ENCODE data around the gene TIMM44. TPM values are rescaled to one million over a fixed set of nuclear protein-coding genes. Genes with fewer than 3 reads are reported as not detected.

TIMM44 gene
- total RNA-seq, 1 donor = 57.9 TPM

- peak; percentile 26 for DNase-seq (ENCODE audit: low read depth)
- TF ChIP-seq CTCF (IDR thresholded peaks at IDR 0.05; ENCODE audit: insufficient read depth, low read depth, low read length) = no peak
- H3K4me3 ChIP-seq (ENCODE audit: low read depth, low read length) = peak overlapping the region; percentile 88
Observed at GRCh38 chr19:7904074-7905020, 39.1 kb downstream of the TIMM44 start.

GRCh38 chr19:7903244-7904073 is 40.0 kb downstream of the TIMM44 start, which contains the start of gene MAP2K7:
TSS of gene MAP2K7 (plus strand) at chr19:7903877. CDS start at chr19:7903945, 68 bp downstream.
- TF ChIP-seq CTCF (IDR thresholded peaks at IDR 0.05; ENCODE audit: insufficient read depth, low read depth, low read length) = peak; percentile 29
- peak; percentile 99 for DNase-seq (ENCODE audit: low read depth)
- H3K4me3 ChIP-seq (ENCODE audit: low read depth, low read length) = peak within 1 kb of the TSS; percentile 88

GRCh38 chr19:7902796-7903243 is 40.6 kb downstream of the TIMM44 start:
- H3K4me3 ChIP-seq (ENCODE audit: low read depth, low read length) = peak overlapping the region; percentile 69
- DNase-seq (ENCODE audit: low read depth) = no peak
- TF ChIP-seq CTCF (IDR thresholded peaks at IDR 0.05; ENCODE audit: insufficient read depth, low read depth, low read length) = no peak

GRCh38 chr19:7901337-7901736 is 42.1 kb downstream of the TIMM44 start:
- no peak for TF ChIP-seq CTCF (IDR thresholded peaks at IDR 0.05; ENCODE audit: insufficient read depth, low read depth, low read length)
- no peak for DNase-seq (ENCODE audit: low read depth)
- no peak overlapping the region for H3K4me3 ChIP-seq (ENCODE audit: low read depth, low read length)

GRCh38 chr19:7900931-7901330 is 42.5 kb downstream of the TIMM44 start:
- DNase-seq (ENCODE audit: low read depth) = no peak
- no peak for TF ChIP-seq CTCF (IDR thresholded peaks at IDR 0.05; ENCODE audit: insufficient read depth, low read depth, low read length)
- H3K4me3 ChIP-seq (ENCODE audit: low read depth, low read length) = no peak overlapping the region

- H3K4me3 ChIP-seq (ENCODE audit: low read depth, low read length) = no peak overlapping the region
- TF ChIP-seq CTCF (IDR thresholded peaks at IDR 0.05; ENCODE audit: insufficient read depth, low read depth, low read length) = no peak
- no peak for DNase-seq (ENCODE audit: low read depth)
Observed at GRCh38 chr19:7900401-7900870, 43.0 kb downstream of the TIMM44 start.
